Measurements from ENCODE around the gene CSRNP3.

Gene CSRNP3

DNA sequence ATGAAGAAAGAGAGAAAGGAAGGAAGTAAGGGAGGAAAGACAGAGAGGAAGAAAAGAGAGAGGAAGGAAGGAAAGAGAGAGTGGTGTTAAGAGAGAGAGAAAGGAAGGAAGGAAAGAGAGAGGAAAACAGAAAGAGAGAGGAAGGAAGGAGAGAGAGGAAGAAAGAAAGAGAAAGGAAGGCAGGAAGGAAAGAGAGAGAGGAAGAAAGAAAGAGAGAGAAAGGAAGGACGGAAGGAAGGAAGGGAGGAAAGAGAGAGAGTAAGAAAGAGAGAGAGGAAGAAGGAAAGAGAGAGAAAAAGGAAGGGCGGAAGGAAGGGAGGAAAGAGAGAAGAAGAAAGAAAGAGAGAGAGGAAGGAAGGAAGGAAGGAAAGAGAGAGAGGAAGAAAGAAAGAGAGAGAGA, 197.1 kb downstream of the CSRNP3 start:
- in situ Hi-C loops (cut with MboI; ENCODE audit: low pct_unique_long_range_greater_than_20kb, low sequenced_read_pairs, unreplicated experiment), result no loop called here
- no peak for DNase-seq (ENCODE audit: low spot score)
- TF ChIP-seq, protein P1, sequence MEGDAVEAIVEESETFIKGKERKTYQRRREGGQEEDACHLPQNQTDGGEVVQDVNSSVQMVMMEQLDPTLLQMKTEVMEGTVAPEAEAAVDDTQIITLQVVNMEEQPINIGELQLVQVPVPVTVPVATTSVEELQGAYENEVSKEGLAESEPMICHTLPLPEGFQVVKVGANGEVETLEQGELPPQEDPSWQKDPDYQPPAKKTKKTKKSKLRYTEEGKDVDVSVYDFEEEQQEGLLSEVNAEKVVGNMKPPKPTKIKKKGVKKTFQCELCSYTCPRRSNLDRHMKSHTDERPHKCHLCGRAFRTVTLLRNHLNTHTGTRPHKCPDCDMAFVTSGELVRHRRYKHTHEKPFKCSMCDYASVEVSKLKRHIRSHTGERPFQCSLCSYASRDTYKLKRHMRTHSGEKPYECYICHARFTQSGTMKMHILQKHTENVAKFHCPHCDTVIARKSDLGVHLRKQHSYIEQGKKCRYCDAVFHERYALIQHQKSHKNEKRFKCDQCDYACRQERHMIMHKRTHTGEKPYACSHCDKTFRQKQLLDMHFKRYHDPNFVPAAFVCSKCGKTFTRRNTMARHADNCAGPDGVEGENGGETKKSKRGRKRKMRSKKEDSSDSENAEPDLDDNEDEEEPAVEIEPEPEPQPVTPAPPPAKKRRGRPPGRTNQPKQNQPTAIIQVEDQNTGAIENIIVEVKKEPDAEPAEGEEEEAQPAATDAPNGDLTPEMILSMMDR (IDR thresholded peaks at IDR 0.05; ENCODE audit: extremely low read depth, insufficient read depth, missing control alignments), result no peak

DNA sequence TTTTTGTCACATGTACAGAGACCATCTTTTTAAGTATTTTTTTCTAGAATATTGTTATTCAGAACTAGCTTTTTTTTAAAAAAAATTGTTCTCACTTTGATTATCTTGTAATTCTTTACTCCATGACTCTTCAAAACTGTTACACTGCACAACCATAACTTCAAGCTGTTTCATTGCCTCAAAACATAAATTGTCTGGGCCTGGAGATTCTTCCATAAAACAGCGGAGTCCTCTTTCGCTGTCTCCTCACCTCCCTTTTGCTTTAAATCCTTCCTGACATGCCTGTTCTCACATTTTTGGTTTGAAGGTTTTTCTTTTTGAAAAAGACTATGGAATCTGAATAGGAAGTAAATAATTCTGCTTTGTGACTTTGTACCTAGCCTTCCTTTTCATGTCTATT, 197.9 kb downstream of the CSRNP3 start:
- in situ Hi-C loops (cut with MboI; ENCODE audit: low pct_unique_long_range_greater_than_20kb, low sequenced_read_pairs, unreplicated experiment), result no loop called here
- TF ChIP-seq, protein P1 (IDR thresholded peaks at IDR 0.05; ENCODE audit: extremely low read depth, insufficient read depth, missing control alignments), result no peak
- no peak for DNase-seq (ENCODE audit: low spot score)

- TF ChIP-seq, protein P1 (IDR thresholded peaks at IDR 0.05; ENCODE audit: extremely low read depth, insufficient read depth, missing control alignments), result no peak
- in situ Hi-C loops (cut with MboI; ENCODE audit: low pct_unique_long_range_greater_than_20kb, low sequenced_read_pairs, unreplicated experiment), result no loop called here
These were observed 205.3 kb downstream of the CSRNP3 start for GRCh38 chr2:165674780-165675179.

DNA sequence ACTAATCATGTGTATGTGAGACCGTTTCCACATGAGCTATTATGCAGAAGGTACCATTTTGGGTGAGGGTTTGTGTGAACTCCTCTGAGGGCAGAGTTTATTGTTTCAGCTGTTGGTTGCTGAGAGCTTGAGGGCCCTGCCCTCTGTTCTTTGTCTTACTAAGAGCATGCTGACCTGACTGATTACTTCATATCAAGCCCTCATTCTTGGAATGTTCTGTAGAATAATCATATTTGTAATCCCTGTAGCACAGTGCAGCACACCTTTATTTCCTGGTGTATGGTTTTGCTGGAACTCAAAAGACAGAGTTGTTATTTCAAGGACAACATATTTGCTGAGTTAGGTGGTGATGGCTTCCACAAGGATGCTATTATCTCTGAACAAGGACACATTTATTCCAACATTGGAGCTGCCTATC, 206.1 kb downstream of the CSRNP3 start:
- in situ Hi-C loops (cut with MboI; ENCODE audit: low pct_unique_long_range_greater_than_20kb, low sequenced_read_pairs, unreplicated experiment), result no loop called here
- DNase-seq (ENCODE audit: low spot score), result no peak
- TF ChIP-seq, protein P1 (IDR thresholded peaks at IDR 0.05; ENCODE audit: extremely low read depth, insufficient read depth, missing control alignments), result no peak

More at GRCh38 chr2:165674780-165675179, 205.3 kb downstream of the CSRNP3 start:
- DNase-seq (ENCODE audit: low spot score), result no peak

DNA sequence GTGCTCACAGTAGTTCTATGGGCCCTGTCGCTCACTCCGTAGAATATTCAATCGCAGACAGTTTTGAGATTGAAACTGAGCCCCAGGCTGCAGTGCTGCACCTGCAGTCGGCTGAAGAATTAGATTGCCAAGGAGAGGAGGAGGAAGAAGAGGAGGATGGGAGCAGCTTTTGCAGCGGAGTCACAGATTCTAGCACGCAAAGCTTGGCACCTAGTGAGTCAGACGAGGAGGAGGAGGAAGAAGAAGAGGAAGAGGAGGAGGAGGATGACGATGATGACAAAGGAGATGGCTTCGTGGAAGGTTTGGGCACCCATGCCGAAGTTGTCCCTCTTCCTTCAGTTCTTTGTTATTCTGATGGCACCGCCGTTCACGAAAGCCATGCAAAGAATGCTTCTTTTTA, 209.4 kb downstream of the CSRNP3 start:
- DNase-seq (ENCODE audit: low spot score), result no peak
- in situ Hi-C loops (cut with MboI; ENCODE audit: low pct_unique_long_range_greater_than_20kb, low sequenced_read_pairs, unreplicated experiment), result no loop called here
- TF ChIP-seq, protein P1 (IDR thresholded peaks at IDR 0.05; ENCODE audit: extremely low read depth, insufficient read depth, missing control alignments), result no peak

- TF ChIP-seq, protein P1 (IDR thresholded peaks at IDR 0.05; ENCODE audit: extremely low read depth, insufficient read depth, missing control alignments), result no peak
- no peak for DNase-seq (ENCODE audit: low spot score)
- in situ Hi-C loops (cut with MboI; ENCODE audit: low pct_unique_long_range_greater_than_20kb, low sequenced_read_pairs, unreplicated experiment), result no loop called here
These were observed 210.1 kb downstream of the CSRNP3 start for GRCh38 chr2:165679621-165680020.

- in situ Hi-C loops (cut with MboI; ENCODE audit: low pct_unique_long_range_greater_than_20kb, low sequenced_read_pairs, unreplicated experiment), result no loop called here
- no peak for DNase-seq (ENCODE audit: low spot score)
These were observed 212.3 kb downstream of the CSRNP3 start for GRCh38 chr2:165681841-165682240.

More at GRCh38 chr2:165681841-165682240, 212.3 kb downstream of the CSRNP3 start:
- TF ChIP-seq, protein P1 (IDR thresholded peaks at IDR 0.05; ENCODE audit: extremely low read depth, insufficient read depth, missing control alignments), result no peak
